C4-2B (cell line): ENCODE data around the gene TACR3.

Source experiments
- CTCF ChIP-seq: fragments of 450-650 bp; conservative IDR thresholded peaks from 2 replicates; pipeline ENCODE4 v1.5.1; 2017; ENCODE audit warnings: mild to moderate bottlenecking
- ZFX ChIP-seq: fragments of 450-650 bp; IDR thresholded peaks from 2 replicates; pipeline ENCODE4 v1.6.1; 2017

- TF ChIP-seq CTCF (no peak), ZFX (no peak)
Observed at GRCh38 chr4:103648541-103648940, 71.2 kb downstream of the TACR3 start.
